IMR-90 (cell line): ENCODE measurements around the gene AKT3. TPM values are rescaled to one million over a fixed set of nuclear protein-coding genes. Genes with fewer than 3 reads are reported as not detected.

Experiments used
- ATAC-seq: fragments of 200-7000 bp; cut with Tn5 transposase; 2 replicates; pipeline ENCODE4 v1.9.1; 2020; ENCODE audit warnings: low read depth, mild to moderate bottlenecking, moderate library complexity
- BruUV-seq: library from RNA; stranded (reverse); fragments of 400-500 nt; replicated peaks from 2 replicates; lab custom pipeline; 2021; lab: Mats Ljungman, UMichigan
- CTCF ChIA-PET: fragments of 300-600 bp; formaldehyde crosslinking; extraction: SDS; loops from one replicate; lab custom pipeline; 2021; ENCODE audit warnings: antibody characterized with exemption; lab: Yijun Ruan, JAX
- POLR2A ChIA-PET: fragments of 300-600 bp; sonication (Branson Sonifier 250); formaldehyde crosslinking; loops from one replicate; lab custom pipeline; 2022; ENCODE audit warnings: antibody characterized with exemption; ENCODE audit not compliant: unreplicated experiment; lab: Charles Lee
- DNase-seq: peaks from one replicate; pipeline ENCODE4 v3.0.0; 2013
- H2AFZ ChIP-seq: replicated peaks from 2 replicates; pipeline ENCODE3; 2013; ENCODE audit warnings: low read length, mild to moderate bottlenecking; ENCODE audit not compliant: poor library complexity
- H2AK5ac ChIP-seq: 2 replicates; pipeline ENCODE4 v1.6.1; 2013; ENCODE audit warnings: low read depth, low read length, inconsistent platforms
- H2AK9ac ChIP-seq: replicated peaks from 2 replicates; pipeline ENCODE3; 2013; ENCODE audit warnings: mild to moderate bottlenecking, low read depth, low read length, moderate library complexity; ENCODE audit not compliant: poor library complexity
- H2BK120ac ChIP-seq: 2 replicates; pipeline ENCODE4 v1.6.1; 2013; ENCODE audit warnings: low read depth, low read length, inconsistent platforms
- H2BK15ac ChIP-seq: 3 replicates; pipeline ENCODE4 v1.6.1; 2013; ENCODE audit warnings: low read depth, low read length, inconsistent platforms
- H2BK20ac ChIP-seq: 2 replicates; pipeline ENCODE4 v1.6.1; 2013; ENCODE audit warnings: low read depth, mild to moderate bottlenecking, inconsistent platforms, low read length, moderate library complexity
- H2BK5ac ChIP-seq: 2 replicates; pipeline ENCODE4 v1.6.1; 2013; ENCODE audit warnings: mild to moderate bottlenecking, low read depth, low read length, inconsistent platforms; ENCODE audit not compliant: poor library complexity, severe bottlenecking
- H3K14ac ChIP-seq: replicated peaks from 2 replicates; pipeline ENCODE4 v1.6.1; 2013; ENCODE audit warnings: low read depth, low read length, inconsistent platforms
- H3K18ac ChIP-seq: 2 replicates; pipeline ENCODE4 v1.6.1; 2013; ENCODE audit warnings: low read depth, low read length, control low read depth
- H3K23ac ChIP-seq: 2 replicates; pipeline ENCODE4 v1.6.1; 2013; ENCODE audit warnings: low read depth, low read length, inconsistent platforms
- H3K27ac ChIP-seq: 2 replicates; pipeline ENCODE4 v1.5.1; 2013; ENCODE audit warnings: mild to moderate bottlenecking, control low read depth, low read length; ENCODE audit not compliant: insufficient read depth
- H3K27me3 ChIP-seq: 2 replicates; pipeline ENCODE4 v1.6.1; 2013; ENCODE audit warnings: low read length; ENCODE audit not compliant: control insufficient read depth, insufficient read depth
- H3K36me3 ChIP-seq: 2 replicates; pipeline ENCODE4 v1.6.1; 2013; ENCODE audit warnings: low read length, mixed read lengths; ENCODE audit not compliant: control insufficient read depth, insufficient read depth
- H3K4ac ChIP-seq: 2 replicates; pipeline ENCODE4 v1.6.1; 2013; ENCODE audit warnings: low read depth, low read length, inconsistent platforms
- H3K4me1 ChIP-seq: 2 replicates; pipeline ENCODE4 v1.6.1; 2013; ENCODE audit warnings: low read length, mixed read lengths; ENCODE audit not compliant: control insufficient read depth, insufficient read depth
- H3K4me2 ChIP-seq: 2 replicates; pipeline ENCODE4 v1.6.1; 2013; ENCODE audit warnings: low read depth, mild to moderate bottlenecking, control low read depth, low read length, moderate library complexity
- H3K4me3 ChIP-seq: 2 replicates; pipeline ENCODE4 v1.5.1; 2013; ENCODE audit warnings: low read depth, mild to moderate bottlenecking, control low read depth, low read length, moderate library complexity; ENCODE audit not compliant: insufficient read depth
- H3K56ac ChIP-seq: 2 replicates; pipeline ENCODE4 v1.6.1; 2013; ENCODE audit warnings: low read length, inconsistent platforms; ENCODE audit not compliant: insufficient read depth; ENCODE audit errors: extremely low read depth
- H3K79me1 ChIP-seq, 2 experiments: 2 replicates each; pipeline ENCODE4 v1.6.1; 2013; ENCODE audit warnings: low read length in 2 of 2, inconsistent platforms in 1 of 2, low read depth in 1 of 2
- H3K9ac ChIP-seq: 2 replicates; pipeline ENCODE4 v1.6.1; 2013; ENCODE audit warnings: low read depth, low read length, control low read depth
- H3K9me1 ChIP-seq: 2 replicates; pipeline ENCODE4 v1.6.1; 2013; ENCODE audit warnings: low read length, inconsistent platforms; ENCODE audit not compliant: insufficient read depth
- H3K9me3 ChIP-seq: 2 replicates; pipeline ENCODE4 v1.6.1; 2013; ENCODE audit warnings: low read length; ENCODE audit not compliant: control insufficient read depth, insufficient read depth
- H4K20me1 ChIP-seq: 2 replicates; pipeline ENCODE4 v1.6.1; 2013; ENCODE audit warnings: low read length, inconsistent platforms; ENCODE audit not compliant: insufficient read depth
- H4K5ac ChIP-seq: 2 replicates; pipeline ENCODE4 v1.6.1; 2013; ENCODE audit warnings: mild to moderate bottlenecking, low read depth, low read length, control low read depth
- H4K8ac ChIP-seq, 2 experiments: 2 replicates each; pipeline ENCODE4 v1.6.1; 2013; ENCODE audit warnings: low read depth in 2 of 2, low read length in 2 of 2, control low read depth in 1 of 2, inconsistent platforms in 1 of 2
- H4K91ac ChIP-seq: 2 replicates; pipeline ENCODE4 v1.6.1; 2013; ENCODE audit warnings: low read depth, low read length, inconsistent platforms; ENCODE audit not compliant: insufficient read depth
- BHLHE40 ChIP-seq: fragments of 150-350 bp; IDR thresholded peaks from 2 replicates; pipeline ENCODE4 v1.6.1; 2016; ENCODE audit warnings: mild to moderate bottlenecking, low read depth, low read length
- CEBPB ChIP-seq: IDR thresholded peaks from 2 replicates; pipeline ENCODE4 v1.6.1; 2012; ENCODE audit warnings: low read depth, low read length, improper control_type of control experiment
- CHD1 ChIP-seq: IDR thresholded peaks from 2 replicates; pipeline ENCODE4 v1.6.1; 2012; ENCODE audit warnings: low read depth, low read length, improper control_type of control experiment
- CTCF ChIP-seq: conservative IDR thresholded peaks from 2 replicates; pipeline ENCODE4 v1.5.1; 2012; ENCODE audit warnings: mild to moderate bottlenecking, low read depth, low read length, improper control_type of control experiment
- ELK1 ChIP-seq: fragments of 150-350 bp; IDR thresholded peaks from 2 replicates; pipeline ENCODE4 v1.6.1; 2016; ENCODE audit warnings: low read depth, mild to moderate bottlenecking, low read length, moderate library complexity, borderline replicate concordance
- FOS ChIP-seq: fragments of 150-350 bp; IDR thresholded peaks from 2 replicates; pipeline ENCODE4 v1.6.1; 2016; ENCODE audit warnings: low read depth, low read length
- MAFK ChIP-seq: IDR thresholded peaks from 2 replicates; pipeline ENCODE4 v1.6.1; 2012; ENCODE audit warnings: low read depth, low read length, improper control_type of control experiment
- MAZ ChIP-seq: IDR thresholded peaks from 2 replicates; pipeline ENCODE4 v1.6.1; 2012; ENCODE audit warnings: low read depth, mild to moderate bottlenecking, low read length, improper control_type of control experiment, moderate library complexity, borderline replicate concordance
- MXI1 ChIP-seq: IDR thresholded peaks from 2 replicates; pipeline ENCODE4 v1.6.1; 2012; ENCODE audit warnings: low read depth, mild to moderate bottlenecking, low read length, moderate library complexity, borderline replicate concordance
- NFE2L2 ChIP-seq: fragments of 150-350 bp; IDR thresholded peaks from 2 replicates; pipeline ENCODE4 v1.6.1; 2016; ENCODE audit warnings: low read depth, mild to moderate bottlenecking, low read length
- POLR2A ChIP-seq: IDR thresholded peaks from 2 replicates; pipeline ENCODE4 v1.6.1; 2012; ENCODE audit warnings: mild to moderate bottlenecking, low read depth, low read length
- RAD21 ChIP-seq: IDR thresholded peaks from 2 replicates; pipeline ENCODE4 v1.6.1; 2012; ENCODE audit warnings: low read length, improper control_type of control experiment
- RCOR1 ChIP-seq: IDR thresholded peaks from 2 replicates; pipeline ENCODE4 v1.6.1; 2012; ENCODE audit warnings: mild to moderate bottlenecking, low read length, improper control_type of control experiment; ENCODE audit not compliant: insufficient replicate concordance
- RFX5 ChIP-seq: IDR thresholded peaks from 2 replicates; pipeline ENCODE4 v1.8.0; 2012; ENCODE audit warnings: low read depth, mild to moderate bottlenecking, low read length, moderate library complexity
- SMC3 ChIP-seq: fragments of 150-350 bp; IDR thresholded peaks from 2 replicates; pipeline ENCODE4 v1.6.1; 2016; ENCODE audit warnings: low read depth, mild to moderate bottlenecking, antibody characterized with exemption, low read length, moderate library complexity
- USF2 ChIP-seq: fragments of 150-350 bp; IDR thresholded peaks from 2 replicates; pipeline ENCODE4 v1.6.1; 2017; ENCODE audit warnings: mild to moderate bottlenecking, antibody characterized with exemption, low read length, low read depth
- dilution Hi-C: fragments of 300-500 bp; cut with HindIII; formaldehyde crosslinking; loops from one replicate; pipeline ENCODE4 v1.14.3; 2018; ENCODE audit warnings: low sequenced_read_pairs; ENCODE audit not compliant: unreplicated experiment
- in situ Hi-C: fragments of 300-500 bp; cut with MboI; formaldehyde crosslinking; loops from 3 replicates; pipeline ENCODE4 v1.14.3; 2019; ENCODE audit warnings: low sequenced_read_pairs, inconsistent platforms, mixed read lengths
- intact Hi-C: fragments of 100-400 bp; cut with micrococcal nuclease; formaldehyde crosslinking; loops from 2 replicates; pipeline ENCODE4 v1.10.0; 2022
- polyA plus RNA-seq, 3 experiments: library from polyadenylated mRNA; depleted of rRNA; stranded (reverse); fragments of >200 nt; gene quantifications; 2 replicates each; pipeline ENCODE4 v1.2.3, GENCODE V29; 2012; ENCODE audit warnings: low replicate concordance in 1 of 3
- total RNA-seq: library from RNA; depleted of rRNA; stranded (reverse); fragments of >200 nt; gene quantifications from 2 replicates; pipeline ENCODE4 v1.2.3, GENCODE V29; 2012

The AKT3 gene
- total and polyA plus RNA-seq, 2 of the 4 experiments (the other 2 are of a cell fraction): 15.2 to 19.4 TPM

GRCh38 chr1:243601720-243602119 is 248.3 kb downstream of the AKT3 start:
- no peak overlapping the region for H3K56ac ChIP-seq
- POLR2A ChIA-PET: no interaction called here
- H2BK15ac ChIP-seq: no peak overlapping the region
- no peaks in the 10 kb centered on the region for H4K20me1 ChIP-seq
- peaks cover 8 to 11% of the 10 kb centered on the region in 2 experiments; a peak in 3 of 4 replicates for H3K79me1 ChIP-seq
- H2BK5ac ChIP-seq: no peak overlapping the region
- CTCF ChIA-PET: no interaction called here
- dilution Hi-C loops: no loop called here
- H2AK9ac ChIP-seq: no peak overlapping the region
- no peak overlapping the region for H4K5ac ChIP-seq
- no peaks in the 10 kb centered on the region for H3K27me3 ChIP-seq
- no peak overlapping the region for H2AK5ac ChIP-seq
- H3K14ac ChIP-seq: no peak overlapping the region
- no peak overlapping the region for H4K8ac ChIP-seq
- no peak overlapping the region for H3K23ac ChIP-seq
- in situ Hi-C loops: no loop called here
- H3K9me3 ChIP-seq: peaks cover 3% of the 10 kb centered on the region
- no peak overlapping the region for H3K27ac ChIP-seq
- no peak for TF ChIP-seq POLR2A
- TF ChIP-seq MXI1: no peak
- TF ChIP-seq ELK1: no peak
- no peak for TF ChIP-seq RFX5
- no peak for TF ChIP-seq BHLHE40
- no peak for TF ChIP-seq NFE2L2
- no peak for TF ChIP-seq RAD21
- TF ChIP-seq CEBPB: no peak
- no peak for TF ChIP-seq MAZ
- TF ChIP-seq RCOR1: no peak
- no peak for TF ChIP-seq MAFK
- no peak for TF ChIP-seq FOS
- no peak for TF ChIP-seq SMC3
- TF ChIP-seq CHD1: no peak
- TF ChIP-seq CTCF: no peak
- no peak for TF ChIP-seq USF2
- no TSS peak for BruUV-seq
- H3K4me2 ChIP-seq: no peak overlapping the region
- intact Hi-C loops: no loop called here
- no peak overlapping the region for H3K4me3 ChIP-seq
- H3K36me3 ChIP-seq: peaks cover 2% of the 10 kb centered on the region; the same call in 1 of the 2 replicates
- no peak overlapping the region for H2BK20ac ChIP-seq
- peaks cover 2% of the 10 kb centered on the region; the same call in 1 of the 2 replicates for H3K4me1 ChIP-seq
- H3K9me1 ChIP-seq: peaks cover 9% of the 10 kb centered on the region; the same call in 1 of the 2 replicates
- H3K9ac ChIP-seq: no peak overlapping the region
- ATAC-seq (no peak), DNase-seq (no peak)
- H2BK120ac ChIP-seq: no peak overlapping the region
- H2AFZ ChIP-seq: no peak overlapping the region
- H3K4ac ChIP-seq: no peak overlapping the region
- H4K91ac ChIP-seq: no peak overlapping the region
- H3K18ac ChIP-seq: no peak overlapping the region
